Skeletal muscle satellite cell (primary cell): Measurements from ENCODE around the gene KCNQ1. TPM values are rescaled to one million over a fixed set of nuclear protein-coding genes. Genes with fewer than 3 reads are reported as not detected.

Experiments used
- small RNA-seq: library from RNA; depleted of rRNA; stranded (forward); fragments of <200 nt; gene quantifications from one replicate; pipeline ENCODE3, GENCODE V24; 2012

Gene KCNQ1

Small RNA genes lying within 50 kb of the gene (small RNA-seq; reads per million reads assigned to genes)
- gene AC013791.1 (not detected), gene COX6CP18 (not detected), gene RF01947 (not detected), gene RF01948 (not detected), gene RF01950 (not detected)
